ENCODE results near the gene CT83. TPM values are rescaled to one million over a fixed set of nuclear protein-coding genes. Genes with fewer than 3 reads are reported as not detected.

CT83 gene
- polyA plus RNA-seq, 1 of the 3 experiments (the other 2 are of a cell fraction): not detected

GRCh38 chrX:116480059-116480458 lies 17.3 kb upstream of the CT83 start:
- Histone ChIP-seq H3K27ac (ENCODE audit: low read depth in 2 of 2, low read length in 1 of 2) (no peak overlapping the region), H3K79me2 (ENCODE audit: insufficient read depth) (no peaks in the 10 kb centered on the region), H3K9ac (no peak overlapping the region), H3K9me3 (no peaks in the 10 kb centered on the region), H3K27me3 (ENCODE audit: insufficient read depth) (no peaks in the 10 kb centered on the region), H3K9me2 (no peaks in the 10 kb centered on the region), H3K36me3 (replicated peaks in 1 of 2; ENCODE audit: control insufficient read depth in 1 of 2, insufficient read depth in 2 of 2, low read length in 1 of 2) (no peaks in the 10 kb centered on the region), H3F3A (replicated peaks; ENCODE audit: insufficient read depth) (no peaks in the 10 kb centered on the region), H4K20me1 (ENCODE audit: insufficient read depth) (no peaks in the 10 kb centered on the region), H3K4me3 (ENCODE audit: low read depth in 2 of 2, low read length in 1 of 2) (no peak overlapping the region), H2AFZ (ENCODE audit: low read depth) (no peak overlapping the region), H3K4me2 (no peak overlapping the region), H3K4me1 (ENCODE audit: control insufficient read depth in 1 of 2, insufficient read depth in 2 of 2, low read depth in 1 of 2, low read length in 1 of 2) (no peaks in the 10 kb centered on the region)
- no peak for DNase-seq
- 7% methylated on average over 2 of the region's 2 CpGs for WGBS (ENCODE audit: low lambda C conversion rate)
- ChIA-PET CTCF (no interaction called here), POLR2A (no interaction called here)
- no peak for TF ChIP-seq MEF2A (IDR thresholded peaks at IDR 0.05; ENCODE audit: borderline replicate concordance, low read depth)
- no peak for TF ChIP-seq RAD21 (IDR thresholded peaks at IDR 0.05; ENCODE audit: low read length)
- TF ChIP-seq, protein P1, sequence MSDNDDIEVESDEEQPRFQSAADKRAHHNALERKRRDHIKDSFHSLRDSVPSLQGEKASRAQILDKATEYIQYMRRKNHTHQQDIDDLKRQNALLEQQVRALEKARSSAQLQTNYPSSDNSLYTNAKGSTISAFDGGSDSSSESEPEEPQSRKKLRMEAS (IDR thresholded peaks at IDR 0.05; ENCODE audit: low read depth): no peak
- no peak for TF ChIP-seq RFX5 (IDR thresholded peaks at IDR 0.05; ENCODE audit: low read length)
- TF ChIP-seq, protein P2, sequence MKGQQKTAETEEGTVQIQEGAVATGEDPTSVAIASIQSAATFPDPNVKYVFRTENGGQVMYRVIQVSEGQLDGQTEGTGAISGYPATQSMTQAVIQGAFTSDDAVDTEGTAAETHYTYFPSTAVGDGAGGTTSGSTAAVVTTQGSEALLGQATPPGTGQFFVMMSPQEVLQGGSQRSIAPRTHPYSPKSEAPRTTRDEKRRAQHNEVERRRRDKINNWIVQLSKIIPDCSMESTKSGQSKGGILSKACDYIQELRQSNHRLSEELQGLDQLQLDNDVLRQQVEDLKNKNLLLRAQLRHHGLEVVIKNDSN (IDR thresholded peaks at IDR 0.05; ENCODE audit: borderline replicate concordance, low read depth): no peak
- no peak for TF ChIP-seq ELF1 (IDR thresholded peaks at IDR 0.05)
- no peak for TF ChIP-seq GABPA (IDR thresholded peaks at IDR 0.05; ENCODE audit: low read depth)
- no peak for TF ChIP-seq JUND (IDR thresholded peaks at IDR 0.05)
- no peak for TF ChIP-seq POLR2AphosphoS5 (IDR thresholded peaks at IDR 0.05; ENCODE audit: low read depth, low read length)

DNA sequence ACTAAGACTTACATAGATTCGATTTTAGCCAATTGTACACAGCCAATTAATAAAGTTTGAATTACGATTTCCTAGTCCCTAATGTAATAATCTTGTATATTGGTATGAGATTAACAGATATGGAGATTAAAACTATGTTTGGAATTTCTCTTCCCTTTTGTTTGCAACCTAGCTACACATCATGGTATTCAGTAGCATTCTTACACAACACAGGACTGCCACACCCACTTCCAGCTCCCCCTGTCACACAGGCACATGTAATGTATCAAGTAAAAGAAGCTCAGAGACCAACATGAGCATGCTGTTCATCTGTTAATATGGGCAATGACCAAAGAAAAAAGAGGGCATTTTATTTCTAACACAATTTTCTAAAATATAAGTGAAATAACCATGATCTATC lies 13.6 kb downstream of the CT83 start:
- Histone ChIP-seq H3K9ac (no peak overlapping the region), H3K27me3 (ENCODE audit: insufficient read depth) (no peaks in the 10 kb centered on the region), H2AFZ (ENCODE audit: low read depth) (no peak overlapping the region), H3K4me1 (ENCODE audit: control insufficient read depth in 1 of 2, insufficient read depth in 2 of 2, low read depth in 1 of 2, low read length in 1 of 2) (no peaks in the 10 kb centered on the region), H3K36me3 (replicated peaks in 1 of 2; ENCODE audit: control insufficient read depth in 1 of 2, insufficient read depth in 2 of 2, low read length in 1 of 2) (no peaks in the 10 kb centered on the region), H3K79me2 (ENCODE audit: insufficient read depth) (no peaks in the 10 kb centered on the region), H3K4me3 (ENCODE audit: low read depth in 2 of 2, low read length in 1 of 2) (no peak overlapping the region), H3F3A (replicated peaks; ENCODE audit: insufficient read depth) (no peaks in the 10 kb centered on the region), H3K4me2 (no peak overlapping the region), H3K27ac (ENCODE audit: low read depth in 2 of 2, low read length in 1 of 2) (no peak overlapping the region), H4K20me1 (ENCODE audit: insufficient read depth) (no peaks in the 10 kb centered on the region), H3K9me2 (no peaks in the 10 kb centered on the region), H3K9me3 (no peaks in the 10 kb centered on the region)
- POLR2A ChIA-PET: no interaction called here
- CTCF ChIA-PET: no interaction called here
- no peak for TF ChIP-seq NRF1 (IDR thresholded peaks at IDR 0.05; ENCODE audit: low read depth, low read length)
- TF ChIP-seq IRF3 (IDR thresholded peaks at IDR 0.05; ENCODE audit: low read depth, low read length): no peak
- TF ChIP-seq, protein P3, sequence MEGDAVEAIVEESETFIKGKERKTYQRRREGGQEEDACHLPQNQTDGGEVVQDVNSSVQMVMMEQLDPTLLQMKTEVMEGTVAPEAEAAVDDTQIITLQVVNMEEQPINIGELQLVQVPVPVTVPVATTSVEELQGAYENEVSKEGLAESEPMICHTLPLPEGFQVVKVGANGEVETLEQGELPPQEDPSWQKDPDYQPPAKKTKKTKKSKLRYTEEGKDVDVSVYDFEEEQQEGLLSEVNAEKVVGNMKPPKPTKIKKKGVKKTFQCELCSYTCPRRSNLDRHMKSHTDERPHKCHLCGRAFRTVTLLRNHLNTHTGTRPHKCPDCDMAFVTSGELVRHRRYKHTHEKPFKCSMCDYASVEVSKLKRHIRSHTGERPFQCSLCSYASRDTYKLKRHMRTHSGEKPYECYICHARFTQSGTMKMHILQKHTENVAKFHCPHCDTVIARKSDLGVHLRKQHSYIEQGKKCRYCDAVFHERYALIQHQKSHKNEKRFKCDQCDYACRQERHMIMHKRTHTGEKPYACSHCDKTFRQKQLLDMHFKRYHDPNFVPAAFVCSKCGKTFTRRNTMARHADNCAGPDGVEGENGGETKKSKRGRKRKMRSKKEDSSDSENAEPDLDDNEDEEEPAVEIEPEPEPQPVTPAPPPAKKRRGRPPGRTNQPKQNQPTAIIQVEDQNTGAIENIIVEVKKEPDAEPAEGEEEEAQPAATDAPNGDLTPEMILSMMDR (IDR thresholded peaks at IDR 0.05): no peak
- no peak for TF ChIP-seq MXI1 (IDR thresholded peaks at IDR 0.05; ENCODE audit: low read depth, low read length)
- no peak for TF ChIP-seq GATA2 (CRISPR knock-in tag; IDR thresholded peaks at IDR 0.05)
- no peak for TF ChIP-seq RFX5 (IDR thresholded peaks at IDR 0.05; ENCODE audit: low read length)
- WGBS (ENCODE audit: low lambda C conversion rate): 6% methylated on average over 2 of the region's 2 CpGs
- DNase-seq: no peak
